ENCODE data around the gene WDR73.

DNA sequence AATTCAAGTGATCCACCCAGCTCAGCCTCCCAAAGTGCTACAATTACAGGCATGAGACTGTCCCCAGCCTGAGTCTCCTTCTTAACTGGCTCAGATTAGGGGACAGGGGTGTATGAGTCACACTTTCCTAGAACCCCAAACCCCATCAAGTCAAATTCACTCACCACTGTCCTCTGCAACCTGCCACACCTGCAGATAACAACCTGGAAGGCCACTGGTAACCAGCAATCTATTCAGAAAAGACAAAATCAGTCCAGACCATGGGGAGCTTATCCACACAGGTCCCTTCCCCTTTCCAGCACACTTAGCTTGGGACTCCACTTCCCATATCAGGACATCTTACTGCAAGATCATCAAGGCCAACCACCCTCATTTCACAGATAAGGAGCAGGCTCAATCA is 6.4 kb downstream of the WDR73 start:
- TF ChIP-seq, protein P1, sequence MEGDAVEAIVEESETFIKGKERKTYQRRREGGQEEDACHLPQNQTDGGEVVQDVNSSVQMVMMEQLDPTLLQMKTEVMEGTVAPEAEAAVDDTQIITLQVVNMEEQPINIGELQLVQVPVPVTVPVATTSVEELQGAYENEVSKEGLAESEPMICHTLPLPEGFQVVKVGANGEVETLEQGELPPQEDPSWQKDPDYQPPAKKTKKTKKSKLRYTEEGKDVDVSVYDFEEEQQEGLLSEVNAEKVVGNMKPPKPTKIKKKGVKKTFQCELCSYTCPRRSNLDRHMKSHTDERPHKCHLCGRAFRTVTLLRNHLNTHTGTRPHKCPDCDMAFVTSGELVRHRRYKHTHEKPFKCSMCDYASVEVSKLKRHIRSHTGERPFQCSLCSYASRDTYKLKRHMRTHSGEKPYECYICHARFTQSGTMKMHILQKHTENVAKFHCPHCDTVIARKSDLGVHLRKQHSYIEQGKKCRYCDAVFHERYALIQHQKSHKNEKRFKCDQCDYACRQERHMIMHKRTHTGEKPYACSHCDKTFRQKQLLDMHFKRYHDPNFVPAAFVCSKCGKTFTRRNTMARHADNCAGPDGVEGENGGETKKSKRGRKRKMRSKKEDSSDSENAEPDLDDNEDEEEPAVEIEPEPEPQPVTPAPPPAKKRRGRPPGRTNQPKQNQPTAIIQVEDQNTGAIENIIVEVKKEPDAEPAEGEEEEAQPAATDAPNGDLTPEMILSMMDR (IDR thresholded peaks at IDR 0.05) = no peak
- TF ChIP-seq, protein P2, sequence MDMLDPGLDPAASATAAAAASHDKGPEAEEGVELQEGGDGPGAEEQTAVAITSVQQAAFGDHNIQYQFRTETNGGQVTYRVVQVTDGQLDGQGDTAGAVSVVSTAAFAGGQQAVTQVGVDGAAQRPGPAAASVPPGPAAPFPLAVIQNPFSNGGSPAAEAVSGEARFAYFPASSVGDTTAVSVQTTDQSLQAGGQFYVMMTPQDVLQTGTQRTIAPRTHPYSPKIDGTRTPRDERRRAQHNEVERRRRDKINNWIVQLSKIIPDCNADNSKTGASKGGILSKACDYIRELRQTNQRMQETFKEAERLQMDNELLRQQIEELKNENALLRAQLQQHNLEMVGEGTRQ (IDR thresholded peaks at IDR 0.05) = no peak
- TF ChIP-seq POLR2A (IDR thresholded peaks at IDR 0.05; ENCODE audit: low read length) (no peak), JUN (IDR thresholded peaks at IDR 0.05) (no peak), RAD21 (conservative IDR thresholded peaks at IDR 0.05 in 1 of 2, IDR thresholded peaks at IDR 0.05 in 1 of 2) (no peak), FOSB (CRISPR knock-in tag; IDR thresholded peaks at IDR 0.05) (no peak), NFE2L2 (conservative IDR thresholded peaks at IDR 0.05; ENCODE audit: low read length) (no peak), EP300 (IDR thresholded peaks at IDR 0.05) (no peak), SREBF2 (IDR thresholded peaks at IDR 0.05) (no peak), FOSL2 (IDR thresholded peaks at IDR 0.05) (no peak), FOSL2 (CRISPR knock-in tag; IDR thresholded peaks at IDR 0.05) (no peak), CEBPB (IDR thresholded peaks at IDR 0.05) (no peak)
- TF ChIP-seq, protein P3, sequence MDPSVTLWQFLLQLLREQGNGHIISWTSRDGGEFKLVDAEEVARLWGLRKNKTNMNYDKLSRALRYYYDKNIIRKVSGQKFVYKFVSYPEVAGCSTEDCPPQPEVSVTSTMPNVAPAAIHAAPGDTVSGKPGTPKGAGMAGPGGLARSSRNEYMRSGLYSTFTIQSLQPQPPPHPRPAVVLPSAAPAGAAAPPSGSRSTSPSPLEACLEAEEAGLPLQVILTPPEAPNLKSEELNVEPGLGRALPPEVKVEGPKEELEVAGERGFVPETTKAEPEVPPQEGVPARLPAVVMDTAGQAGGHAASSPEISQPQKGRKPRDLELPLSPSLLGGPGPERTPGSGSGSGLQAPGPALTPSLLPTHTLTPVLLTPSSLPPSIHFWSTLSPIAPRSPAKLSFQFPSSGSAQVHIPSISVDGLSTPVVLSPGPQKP (IDR thresholded peaks at IDR 0.05; ENCODE audit: low read depth, low read length) = no peak
- TF ChIP-seq, protein P4, sequence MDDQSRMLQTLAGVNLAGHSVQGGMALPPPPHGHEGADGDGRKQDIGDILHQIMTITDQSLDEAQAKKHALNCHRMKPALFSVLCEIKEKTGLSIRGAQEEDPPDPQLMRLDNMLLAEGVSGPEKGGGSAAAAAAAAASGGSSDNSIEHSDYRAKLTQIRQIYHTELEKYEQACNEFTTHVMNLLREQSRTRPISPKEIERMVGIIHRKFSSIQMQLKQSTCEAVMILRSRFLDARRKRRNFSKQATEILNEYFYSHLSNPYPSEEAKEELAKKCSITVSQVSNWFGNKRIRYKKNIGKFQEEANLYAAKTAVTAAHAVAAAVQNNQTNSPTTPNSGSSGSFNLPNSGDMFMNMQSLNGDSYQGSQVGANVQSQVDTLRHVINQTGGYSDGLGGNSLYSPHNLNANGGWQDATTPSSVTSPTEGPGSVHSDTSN (IDR thresholded peaks at IDR 0.05) = no peak
